Stimulated activated CD4-positive, alpha-beta T cell treated with anti-CD3 and anti-CD28 coated beads, Interleukin-15, amount 100 ng/mL, for 24 hours (primary cell): Measurements from ENCODE around the gene DSG3.

Experiments used
- DNase-seq: peaks from one replicate; pipeline ENCODE4 v3.0.0-alpha.2; 2020

DSG3 gene, protein sequence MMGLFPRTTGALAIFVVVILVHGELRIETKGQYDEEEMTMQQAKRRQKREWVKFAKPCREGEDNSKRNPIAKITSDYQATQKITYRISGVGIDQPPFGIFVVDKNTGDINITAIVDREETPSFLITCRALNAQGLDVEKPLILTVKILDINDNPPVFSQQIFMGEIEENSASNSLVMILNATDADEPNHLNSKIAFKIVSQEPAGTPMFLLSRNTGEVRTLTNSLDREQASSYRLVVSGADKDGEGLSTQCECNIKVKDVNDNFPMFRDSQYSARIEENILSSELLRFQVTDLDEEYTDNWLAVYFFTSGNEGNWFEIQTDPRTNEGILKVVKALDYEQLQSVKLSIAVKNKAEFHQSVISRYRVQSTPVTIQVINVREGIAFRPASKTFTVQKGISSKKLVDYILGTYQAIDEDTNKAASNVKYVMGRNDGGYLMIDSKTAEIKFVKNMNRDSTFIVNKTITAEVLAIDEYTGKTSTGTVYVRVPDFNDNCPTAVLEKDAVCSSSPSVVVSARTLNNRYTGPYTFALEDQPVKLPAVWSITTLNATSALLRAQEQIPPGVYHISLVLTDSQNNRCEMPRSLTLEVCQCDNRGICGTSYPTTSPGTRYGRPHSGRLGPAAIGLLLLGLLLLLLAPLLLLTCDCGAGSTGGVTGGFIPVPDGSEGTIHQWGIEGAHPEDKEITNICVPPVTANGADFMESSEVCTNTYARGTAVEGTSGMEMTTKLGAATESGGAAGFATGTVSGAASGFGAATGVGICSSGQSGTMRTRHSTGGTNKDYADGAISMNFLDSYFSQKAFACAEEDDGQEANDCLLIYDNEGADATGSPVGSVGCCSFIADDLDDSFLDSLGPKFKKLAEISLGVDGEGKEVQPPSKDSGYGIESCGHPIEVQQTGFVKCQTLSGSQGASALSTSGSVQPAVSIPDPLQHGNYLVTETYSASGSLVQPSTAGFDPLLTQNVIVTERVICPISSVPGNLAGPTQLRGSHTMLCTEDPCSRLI

DNA sequence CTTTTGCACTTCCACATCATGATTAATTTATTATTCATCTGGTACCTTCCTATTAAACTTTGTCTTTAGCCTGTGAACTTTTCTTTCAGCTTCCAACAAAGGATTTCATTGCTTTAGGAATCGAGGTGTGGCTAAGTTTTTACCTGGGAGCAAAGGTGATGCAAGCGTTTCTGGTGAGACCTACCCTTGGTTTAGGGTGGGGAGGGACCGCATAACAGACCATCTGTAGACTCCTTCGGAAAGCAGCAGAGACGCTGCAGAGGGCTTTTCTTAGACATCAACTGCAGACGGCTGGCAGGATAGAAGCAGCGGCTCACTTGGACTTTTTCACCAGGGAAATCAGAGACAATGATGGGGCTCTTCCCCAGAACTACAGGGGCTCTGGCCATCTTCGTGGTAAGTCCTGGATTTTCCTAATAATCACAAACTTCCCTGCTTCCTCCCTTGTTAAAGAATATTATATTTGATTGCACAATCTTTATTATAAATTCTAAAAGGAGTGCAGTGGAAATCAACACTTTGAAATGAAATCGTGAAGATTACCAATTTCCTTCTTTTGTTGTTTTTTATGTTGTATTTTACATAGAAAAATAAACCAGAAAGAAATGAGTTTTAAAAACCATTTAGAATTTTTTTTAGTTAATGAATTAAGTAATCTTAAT is at the start of gene DSG3:
DSG3 (plus strand) TSS at position 212 of the 662 bp plus-strand sequence; CDS start at position 349, 137 bp downstream.
- DNase-seq = no peak

DNA sequence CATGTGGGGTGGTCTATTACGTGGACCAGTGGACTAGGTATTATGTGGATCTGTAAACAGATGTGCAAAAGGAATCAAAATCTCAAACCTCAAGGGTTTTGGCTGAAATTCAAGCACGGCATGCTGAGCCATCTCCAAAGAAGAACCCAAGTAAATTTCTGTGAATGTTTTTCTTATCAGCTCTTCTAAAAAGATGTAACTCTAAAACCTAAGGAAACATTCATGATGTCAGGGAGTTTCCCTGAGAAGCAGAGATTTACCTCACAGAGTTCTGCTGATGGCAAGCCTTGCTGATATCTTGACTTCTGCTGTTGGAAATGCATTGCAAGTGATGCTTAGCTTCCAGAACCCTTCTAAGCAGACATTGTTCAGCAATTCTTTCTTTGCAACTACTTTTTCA is 49.4 kb upstream of the DSG3 start:
- DNase-seq = no peak

DNA sequence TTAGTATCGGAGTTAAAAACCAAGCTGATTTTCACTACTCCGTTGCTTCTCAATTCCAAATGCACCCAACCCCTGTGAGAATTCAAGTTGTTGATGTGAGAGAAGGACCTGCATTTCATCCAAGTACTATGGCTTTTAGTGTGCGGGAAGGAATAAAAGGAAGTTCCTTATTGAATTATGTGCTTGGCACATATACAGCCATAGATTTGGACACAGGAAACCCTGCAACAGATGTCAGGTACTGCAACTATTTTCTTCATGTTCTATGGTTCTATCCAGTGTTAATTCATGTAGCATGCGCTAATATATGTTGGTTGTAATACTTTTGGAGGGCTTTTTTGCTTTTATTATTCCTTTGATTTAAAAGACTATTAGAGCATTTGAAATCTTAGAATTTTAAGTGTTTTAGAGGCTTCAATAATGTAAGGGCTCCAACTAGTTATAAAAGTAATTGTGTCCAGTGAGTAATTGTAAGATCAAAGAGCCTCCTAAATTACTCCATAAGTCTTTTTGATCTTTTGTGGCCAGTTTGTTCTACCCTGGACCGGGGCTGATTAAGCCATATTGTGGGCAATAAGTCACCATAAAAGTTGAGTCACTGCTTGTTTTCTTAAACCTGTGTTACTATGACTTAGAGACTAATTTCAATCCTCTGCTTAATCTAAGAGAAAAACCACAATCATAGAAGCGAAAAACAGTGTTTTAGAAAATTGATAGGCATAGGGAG is 48.1 kb upstream of the DSG3 start:
- DNase-seq = no peak

GRCh38 chr18:31401156-31402025 is 46.1 kb upstream of the DSG3 start:
- no peak for DNase-seq

DNA sequence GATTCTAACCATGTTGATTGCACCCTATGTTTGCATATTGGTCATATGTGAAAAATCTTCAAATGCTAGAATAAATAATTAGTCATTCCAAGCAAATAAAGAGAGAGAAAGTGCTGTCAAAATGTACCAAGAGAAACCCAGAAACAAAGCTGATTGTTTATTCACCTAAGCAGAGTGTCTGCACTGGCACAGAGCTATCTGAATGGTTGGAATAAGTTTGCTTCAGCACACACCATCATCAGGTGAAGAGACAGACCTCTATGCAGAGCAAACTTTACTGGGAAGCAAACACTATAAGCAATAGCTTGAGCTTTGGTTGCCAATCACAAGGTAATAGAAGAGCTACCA is 45.5 kb upstream of the DSG3 start:
- DNase-seq = no peak

DNA sequence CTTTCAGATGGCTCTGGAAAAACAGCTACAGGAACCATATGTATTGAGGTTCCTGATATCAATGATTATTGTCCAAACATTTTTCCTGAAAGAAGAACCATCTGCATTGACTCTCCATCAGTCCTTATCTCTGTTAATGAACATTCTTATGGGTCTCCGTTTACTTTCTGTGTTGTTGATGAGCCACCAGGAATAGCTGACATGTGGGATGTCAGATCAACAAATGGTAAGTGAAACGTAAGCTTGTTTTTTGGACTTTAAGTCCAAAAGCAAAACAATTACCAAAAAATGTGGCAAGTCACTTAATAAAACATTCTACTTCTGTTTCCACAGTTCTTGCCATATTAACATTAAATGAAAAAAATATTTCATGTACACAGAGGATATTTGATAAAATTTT is 44.1 kb upstream of the DSG3 start:
- no peak for DNase-seq

DNA sequence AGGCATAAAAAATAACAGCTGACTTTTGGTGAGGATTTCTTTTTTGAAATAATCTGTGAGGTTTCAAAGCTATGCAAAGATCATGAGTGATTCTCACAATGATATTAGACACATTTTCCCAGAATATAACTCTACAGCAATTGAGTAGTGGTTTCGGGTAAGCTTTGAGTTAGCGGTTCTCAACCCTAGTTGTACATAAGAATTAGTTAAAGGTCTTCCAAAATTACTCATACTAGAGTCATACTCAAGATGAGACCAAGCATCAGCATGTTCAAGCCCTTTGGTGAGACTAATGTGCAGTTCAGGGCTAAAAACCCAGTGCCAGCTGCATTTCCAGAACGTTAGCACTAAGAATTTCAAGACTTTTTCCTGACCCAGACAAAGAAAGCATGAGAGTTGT is 39.9 kb upstream of the DSG3 start:
- no peak for DNase-seq

GRCh38 chr18:31409276-31409675 is 38.3 kb upstream of the DSG3 start:
- DNase-seq = no peak

DNA sequence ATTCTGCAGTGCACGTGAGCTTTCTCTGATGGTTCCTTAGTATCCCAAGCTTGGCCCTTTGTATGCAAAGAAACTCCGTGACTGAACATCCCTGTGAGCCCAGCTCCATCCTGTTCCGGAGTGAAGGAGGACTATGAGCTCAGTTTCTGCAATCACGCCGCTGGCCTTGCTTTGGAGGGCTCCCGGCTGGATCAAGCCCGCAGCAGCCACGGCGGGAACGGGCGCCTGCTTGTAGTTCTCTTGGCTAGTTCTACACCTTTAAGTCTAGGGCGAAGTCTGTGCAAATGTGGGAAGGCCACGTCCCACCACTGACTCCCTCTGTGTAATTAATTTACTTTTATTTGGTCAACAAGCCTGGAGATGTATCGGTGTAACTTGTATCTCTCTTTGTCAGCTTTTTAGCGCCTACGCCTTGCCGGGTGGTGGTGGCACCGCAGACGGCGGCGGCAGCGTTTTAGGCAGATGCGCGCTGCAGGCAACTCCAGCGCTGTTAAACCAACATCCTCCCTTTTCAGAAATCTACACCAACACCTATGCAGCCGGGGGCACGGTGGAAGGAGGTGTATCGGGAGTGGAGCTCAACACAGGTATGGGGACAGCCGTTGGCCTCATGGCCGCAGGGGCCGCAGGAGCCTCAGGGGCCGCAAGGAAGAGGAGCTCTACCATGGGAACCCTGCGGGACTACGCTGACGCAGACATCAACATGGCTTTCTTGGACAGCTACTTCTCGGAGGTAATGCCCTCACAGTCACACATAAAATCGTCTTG is 36.6 kb upstream of the DSG3 start:
- DNase-seq = no peak

DNA sequence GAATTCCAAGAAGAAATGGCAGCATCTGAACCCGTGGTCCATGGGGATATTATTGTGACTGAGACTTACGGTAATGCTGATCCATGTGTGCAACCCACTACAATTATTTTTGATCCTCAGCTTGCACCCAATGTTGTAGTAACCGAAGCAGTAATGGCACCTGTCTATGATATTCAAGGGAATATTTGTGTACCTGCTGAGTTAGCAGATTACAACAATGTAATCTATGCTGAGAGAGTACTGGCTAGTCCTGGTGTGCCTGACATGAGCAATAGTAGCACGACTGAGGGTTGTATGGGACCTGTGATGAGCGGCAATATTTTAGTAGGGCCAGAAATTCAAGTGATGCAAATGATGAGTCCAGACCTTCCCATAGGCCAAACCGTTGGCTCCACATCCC is 34.4 kb upstream of the DSG3 start:
- DNase-seq = no peak

DNA sequence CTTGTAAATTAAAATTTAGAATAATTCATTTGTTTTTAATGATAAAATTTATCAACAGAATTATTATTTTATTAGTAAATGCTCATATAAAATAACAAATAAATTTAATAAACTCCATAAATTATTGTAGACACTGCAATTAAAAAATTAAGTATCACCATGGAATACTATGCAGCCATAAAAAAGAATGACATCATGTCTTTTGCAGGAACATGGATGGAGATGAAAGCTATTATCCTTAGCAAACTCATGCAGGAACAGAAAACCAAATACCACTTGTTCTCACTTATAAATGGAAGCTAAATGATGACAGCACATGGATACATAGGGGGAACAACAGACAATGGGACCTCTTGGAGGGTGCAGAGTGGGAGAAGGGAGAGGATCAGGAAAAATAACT is 29.7 kb upstream of the DSG3 start:
- no peak for DNase-seq

- no peak for DNase-seq
Observed at GRCh38 chr18:31419457-31419932, 28.0 kb upstream of the DSG3 start.

- no peak for DNase-seq
Observed at GRCh38 chr18:31420032-31420431, 27.5 kb upstream of the DSG3 start.

GRCh38 chr18:31420524-31420923 is 27.0 kb upstream of the DSG3 start:
- DNase-seq = no peak

GRCh38 chr18:31424383-31424988 is 23.1 kb upstream of the DSG3 start:
- peak; percentile 5 for DNase-seq

- no peak for DNase-seq
Observed at GRCh38 chr18:31426021-31426420, 21.5 kb upstream of the DSG3 start.

DNA sequence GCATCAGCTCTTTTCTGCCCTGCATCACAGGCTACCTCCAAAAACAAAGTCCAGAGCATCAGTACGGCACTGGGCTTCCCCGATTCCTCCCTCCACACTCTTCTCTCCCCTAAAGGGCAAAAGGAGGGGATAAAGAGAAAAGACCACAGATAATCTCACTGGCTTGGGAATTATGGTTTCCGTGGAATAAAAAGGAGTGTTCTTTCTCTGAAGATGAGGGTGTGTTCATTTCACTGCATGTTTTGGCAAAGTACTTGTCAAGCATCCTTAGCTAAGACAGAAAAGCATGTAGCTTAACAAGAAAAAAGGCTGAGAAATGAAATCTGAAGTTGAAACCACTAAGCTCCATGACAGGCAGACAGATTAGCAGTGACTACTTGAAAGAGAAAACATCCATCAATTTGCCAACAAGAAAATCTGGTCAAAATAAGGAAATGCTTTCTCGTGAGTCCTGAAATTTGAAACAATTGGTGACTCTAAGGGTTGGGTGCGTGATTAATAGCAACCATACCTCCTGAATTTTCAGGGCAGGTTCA is 20.6 kb upstream of the DSG3 start:
- DNase-seq = no peak

DNA sequence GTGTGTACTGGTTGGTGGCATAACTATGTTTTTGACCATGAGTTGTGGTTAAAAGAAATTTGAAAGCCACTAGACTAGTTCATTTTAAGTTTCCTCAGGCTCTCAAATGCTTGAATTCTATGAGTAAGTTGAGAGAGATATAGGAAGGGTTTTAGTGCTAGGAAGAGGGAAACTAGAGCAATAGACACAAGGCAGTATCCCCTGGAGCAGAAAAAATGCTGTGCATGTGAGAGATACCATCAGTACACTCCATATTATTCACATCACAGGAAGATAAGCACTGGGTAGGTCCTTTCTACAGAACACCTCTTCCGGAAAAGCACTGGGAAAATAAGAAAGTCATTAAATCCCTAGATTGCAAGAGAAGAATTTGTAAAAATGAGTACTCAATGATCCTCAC is 19.3 kb upstream of the DSG3 start:
- no peak for DNase-seq

- DNase-seq = no peak
Observed at GRCh38 chr18:31429623-31430022, 17.9 kb upstream of the DSG3 start.

DNA sequence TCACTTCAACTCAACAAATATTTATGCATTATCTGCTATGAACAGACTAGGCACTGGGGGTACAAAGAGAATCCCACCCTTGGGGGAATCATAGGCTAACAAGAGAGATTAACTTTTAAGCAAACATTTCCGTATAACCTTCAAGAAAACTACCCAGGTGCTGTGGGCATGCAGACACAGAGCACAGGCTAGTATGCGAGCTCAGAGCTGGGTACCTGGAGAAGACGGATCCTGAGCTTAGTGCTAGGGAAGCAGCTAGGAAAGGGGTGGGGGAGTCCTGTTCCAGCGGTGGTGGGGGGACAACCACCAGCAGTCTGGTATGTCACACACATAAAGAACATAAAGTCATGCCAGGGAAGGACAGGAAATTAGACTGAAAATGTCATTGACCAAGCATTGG is 17.5 kb upstream of the DSG3 start:
- DNase-seq = no peak
